Mucosa of gallbladder (tissue), 1 donor: ENCODE measurements around the gene TRDMT1. TPM values are rescaled to one million over a fixed set of nuclear protein-coding genes. Genes with fewer than 3 reads are reported as not detected.

Experiments
- DNase-seq: peaks from one replicate; pipeline ENCODE4 v3.0.0-alpha.2; 2020; ENCODE audit warnings: low spot score
- total RNA-seq: library from RNA; stranded (reverse); gene quantifications from one replicate; pipeline ENCODE4 v1.2.1, GENCODE V29; 2021
- donor health status: DM: no; HTN: no; CAD: no.

Gene TRDMT1
- total RNA-seq, 1 donor from 2014 or later, result 6.0 TPM

- no peak for DNase-seq
Observed at GRCh38 chr10:17100586-17100985, 100.9 kb downstream of the TRDMT1 start.

- DNase-seq, result no peak
Observed at GRCh38 chr10:17098012-17098411, 103.5 kb downstream of the TRDMT1 start.

Other genes starting within 250 kb of the TRDMT1 start
- 0.92 TPM for gene CUBN, start 71.9 kb downstream of the TRDMT1 start, total RNA-seq
- 477 TPM for gene VIM, start 26.6 kb upstream of the TRDMT1 start, total RNA-seq